GM18861 (cell line): ENCODE data around the gene PDE6B.
"Not testable (repeated sequence)": the region's sequence is repeated elsewhere in the genome, so short reads cannot be mapped to it uniquely, and the experiment has no call there.

Experiments used
- ATAC-seq: cut with Tn5 transposase; IDR thresholded peaks from one replicate; pipeline ENCODE4 v1.9.1; 2021; ENCODE audit not compliant: unreplicated experiment

The PDE6B gene

DNA sequence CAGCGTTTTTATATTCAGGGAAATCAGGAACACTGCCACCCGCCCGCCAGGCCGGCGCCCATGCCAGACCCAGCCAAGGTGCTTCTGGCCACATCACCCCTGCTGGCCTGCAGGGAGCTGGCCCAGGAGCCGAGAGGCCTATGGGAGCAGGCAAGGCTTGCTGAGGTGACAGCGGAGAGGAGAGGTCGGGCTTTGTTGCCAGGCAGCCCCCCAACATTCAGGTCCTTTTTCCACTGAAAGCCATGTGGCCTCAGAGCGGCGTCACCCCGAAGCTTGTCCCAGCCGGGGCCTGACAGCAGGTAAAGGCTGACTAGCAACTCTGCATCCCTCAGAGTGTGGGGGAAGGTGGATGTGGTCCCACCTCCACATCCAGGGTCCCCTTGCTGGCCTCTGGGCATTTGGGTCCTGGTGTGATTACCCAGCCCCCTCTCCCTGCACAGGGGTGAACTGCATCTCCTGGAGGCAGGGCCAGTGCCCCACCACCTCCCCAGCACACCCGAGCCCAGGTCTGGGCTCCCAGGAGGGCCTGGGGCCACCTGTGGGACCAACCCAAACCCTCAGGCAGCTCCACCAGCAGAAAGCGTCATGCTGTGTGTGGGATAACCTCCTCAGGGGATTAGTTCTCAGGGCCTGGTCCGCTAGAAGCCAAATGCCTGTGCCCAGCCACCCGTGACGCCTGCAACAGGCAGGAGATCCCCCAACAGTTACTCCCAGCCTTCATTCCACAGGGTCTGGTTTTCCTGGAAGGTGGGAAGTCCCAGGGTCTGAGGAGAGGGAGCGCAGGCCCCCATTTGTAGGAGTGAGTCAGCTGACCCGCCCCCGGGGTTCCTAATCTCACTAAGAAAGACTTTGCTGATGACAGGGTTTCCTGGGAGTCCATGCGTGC is at the start of gene PDE6B:
TSS of gene PDE6B (plus strand) at position 869 of the 886 bp plus-strand sequence. CDS start 54 bp downstream, outside the sequence.
- ATAC-seq = no peak

DNA sequence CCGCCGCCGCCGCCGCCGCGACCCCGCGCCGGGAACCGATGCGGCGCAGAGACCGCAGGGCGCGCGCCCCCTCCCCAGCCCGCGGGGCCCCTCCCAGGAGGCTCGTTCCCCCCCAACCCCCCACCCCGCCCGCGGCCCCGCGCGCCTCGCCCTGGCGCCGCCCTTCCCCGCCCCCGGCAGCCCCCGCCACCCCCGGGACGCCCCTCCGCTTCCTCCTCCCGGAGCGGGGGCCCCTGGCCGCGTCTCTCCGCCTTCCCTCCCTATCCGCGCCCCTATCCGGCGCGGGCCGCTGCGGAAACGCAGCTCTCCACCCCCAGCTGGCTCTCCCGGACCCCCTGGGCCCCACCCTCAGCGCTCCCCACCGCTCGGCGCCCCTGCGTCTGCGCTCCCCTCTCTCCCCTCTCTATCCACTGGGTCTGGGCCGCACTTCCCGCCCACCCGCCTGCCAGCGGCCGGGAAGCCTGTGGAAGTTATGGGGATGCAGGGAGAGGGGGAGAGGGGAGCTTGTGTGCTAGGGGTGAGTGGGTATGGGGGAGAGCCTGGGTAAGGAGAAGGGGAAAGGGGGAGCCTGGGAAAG is 49.0 kb upstream of the PDE6B start, which contains the start of gene TMEM271:
TSS of gene TMEM271 (minus strand) at position 51 of the 577 bp plus-strand sequence. CDS start 233 bp downstream, outside the sequence.
- no peak for ATAC-seq

DNA sequence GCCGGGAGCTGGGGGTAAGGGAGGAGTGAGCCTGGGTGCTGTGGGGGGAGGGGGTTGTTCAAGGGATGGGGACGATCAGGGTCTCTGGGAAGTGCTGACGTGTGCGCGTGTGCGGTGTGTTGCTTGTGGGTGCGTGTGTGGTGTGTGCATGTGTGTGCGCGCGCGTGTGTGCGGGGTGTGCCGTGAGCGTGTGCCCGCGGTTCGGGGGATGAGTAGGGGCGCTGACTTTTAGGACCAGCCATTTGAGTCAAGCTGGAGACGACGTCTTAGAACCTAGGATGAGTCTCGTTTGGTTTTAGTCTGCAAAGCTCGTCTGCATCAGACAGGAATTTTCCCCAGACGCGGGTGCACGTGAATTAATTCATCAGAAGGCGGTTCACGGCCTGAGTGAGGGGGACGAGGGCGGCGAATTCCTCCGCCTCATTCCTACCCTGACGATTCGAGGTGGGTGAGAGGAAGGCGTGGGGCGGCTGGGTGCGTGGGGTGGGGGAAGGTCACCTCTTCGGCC is 48.3 kb upstream of the PDE6B start:
- no peak for ATAC-seq

DNA sequence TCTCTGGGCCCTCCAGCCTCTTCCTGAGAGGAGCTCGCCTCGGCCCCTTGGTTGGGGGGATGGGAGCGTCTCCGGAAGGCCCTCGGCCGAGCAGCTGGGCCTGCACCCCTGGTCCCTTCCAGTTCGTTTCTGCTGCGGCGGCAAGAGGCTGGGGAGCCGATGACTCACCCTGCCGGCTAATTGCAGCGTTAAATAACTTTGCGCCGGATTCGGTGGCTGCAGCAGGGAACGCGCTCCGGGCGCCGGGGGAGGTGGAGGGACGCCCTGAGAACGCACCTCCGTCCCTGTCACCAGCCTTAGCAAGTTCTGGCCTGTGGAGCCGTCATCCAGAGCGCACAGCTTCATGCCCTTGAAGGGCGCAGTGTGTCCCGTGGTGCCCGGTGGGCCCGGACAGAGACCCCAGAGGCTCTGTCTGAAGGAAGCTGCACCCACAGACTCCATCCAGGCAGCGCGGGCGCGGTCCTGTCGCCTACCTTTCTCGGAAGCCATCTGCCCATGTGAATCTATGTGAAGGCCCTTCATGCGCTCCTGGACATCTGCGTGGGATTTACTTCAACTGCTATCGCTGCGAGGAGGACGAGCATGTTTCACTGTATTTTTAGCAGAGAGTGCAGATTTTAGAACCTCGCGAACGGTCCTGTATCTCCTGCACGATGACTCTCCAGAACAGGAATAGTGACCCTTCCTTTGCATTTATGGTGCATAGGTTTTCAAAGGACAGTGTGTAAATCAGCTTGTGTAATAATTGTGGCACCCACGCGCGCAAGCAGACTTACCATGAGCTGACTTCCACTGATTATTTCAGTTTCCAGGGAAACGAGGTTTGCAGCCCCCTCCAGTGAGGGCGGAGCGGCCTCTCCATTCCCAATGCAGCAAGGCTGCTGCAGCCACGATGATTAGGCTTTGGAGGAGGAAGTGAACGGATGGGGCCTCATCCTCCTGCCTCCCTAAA is 47.6 kb upstream of the PDE6B start:
- ATAC-seq = no peak

DNA sequence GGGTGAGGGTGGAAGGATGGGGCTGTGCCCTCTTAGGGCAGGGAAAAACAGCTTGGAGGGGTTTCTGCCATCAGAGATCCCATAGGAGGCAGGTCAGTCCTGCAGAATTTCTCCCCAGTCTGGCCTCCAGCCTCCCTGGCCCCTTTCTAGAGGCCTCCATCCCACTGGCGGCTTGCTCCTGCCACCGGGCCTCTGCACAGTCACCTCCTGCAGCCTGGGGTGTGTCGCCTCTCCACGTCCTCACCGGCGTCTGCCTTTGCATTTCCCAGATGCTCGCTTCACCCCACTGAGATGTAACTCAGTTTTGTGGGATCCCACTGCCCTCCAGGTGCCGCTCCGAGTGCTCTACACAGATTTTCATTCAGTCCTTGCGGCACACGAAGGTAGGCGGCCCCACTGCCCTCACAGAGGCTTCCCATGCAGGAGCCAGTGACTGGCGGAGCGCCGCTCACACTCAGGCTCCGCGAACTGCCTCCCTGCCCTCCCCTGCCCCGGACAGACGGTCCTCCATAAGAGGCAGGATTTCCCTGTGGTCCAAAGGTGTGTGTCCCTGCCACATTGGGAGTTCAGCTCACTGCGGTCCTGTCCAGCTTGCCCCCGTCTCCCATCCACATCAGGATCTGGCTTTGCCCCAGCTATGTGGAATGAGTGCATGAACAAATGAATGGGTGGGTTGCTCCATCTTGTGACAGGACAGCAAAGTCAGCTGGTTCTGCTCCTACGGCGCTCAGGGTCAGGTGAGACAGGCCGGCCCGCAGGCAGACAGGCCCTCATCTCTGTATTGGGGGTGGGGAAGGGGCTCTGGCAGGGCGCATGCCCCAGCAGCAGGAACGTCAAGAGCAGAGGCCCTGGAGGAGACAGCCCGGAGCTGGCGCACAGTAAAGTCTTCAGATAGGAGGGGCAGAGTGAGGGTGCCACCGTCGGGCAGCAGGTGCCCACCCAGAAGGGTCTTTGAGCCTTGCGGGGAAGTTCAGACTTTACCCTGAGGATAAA is 46.6 kb upstream of the PDE6B start:
- no peak for ATAC-seq

DNA sequence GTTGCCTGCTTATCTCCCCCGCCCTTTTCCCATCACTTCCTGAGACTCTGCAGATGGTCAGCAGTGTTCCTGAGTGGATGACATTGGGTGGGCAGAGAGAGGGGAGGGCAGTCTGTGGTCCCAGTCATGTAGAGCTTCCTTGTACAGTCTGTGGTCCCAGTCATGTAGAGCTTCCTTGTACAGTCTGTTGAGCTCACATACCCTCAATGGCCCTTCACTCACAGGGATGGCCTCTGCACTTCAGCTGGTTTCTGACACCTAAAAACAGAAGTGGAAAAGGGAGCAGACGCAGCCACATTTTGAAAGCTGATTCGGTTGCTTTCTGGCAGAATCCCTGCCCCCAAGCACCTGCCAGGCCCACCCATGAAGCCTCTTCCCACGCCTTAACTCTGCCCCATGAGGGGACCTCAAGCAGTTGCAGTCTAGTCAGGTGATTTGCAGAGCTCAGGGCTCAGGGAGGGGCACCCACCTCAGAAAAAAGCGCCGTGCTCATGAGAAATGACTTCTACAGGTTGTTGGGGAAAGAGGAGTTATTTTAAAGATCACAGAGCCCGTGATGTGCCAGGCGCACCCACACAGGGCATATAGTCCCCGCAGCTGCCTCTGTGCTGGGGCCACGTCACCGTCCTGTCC is 45.7 kb upstream of the PDE6B start:
- no peak for ATAC-seq

DNA sequence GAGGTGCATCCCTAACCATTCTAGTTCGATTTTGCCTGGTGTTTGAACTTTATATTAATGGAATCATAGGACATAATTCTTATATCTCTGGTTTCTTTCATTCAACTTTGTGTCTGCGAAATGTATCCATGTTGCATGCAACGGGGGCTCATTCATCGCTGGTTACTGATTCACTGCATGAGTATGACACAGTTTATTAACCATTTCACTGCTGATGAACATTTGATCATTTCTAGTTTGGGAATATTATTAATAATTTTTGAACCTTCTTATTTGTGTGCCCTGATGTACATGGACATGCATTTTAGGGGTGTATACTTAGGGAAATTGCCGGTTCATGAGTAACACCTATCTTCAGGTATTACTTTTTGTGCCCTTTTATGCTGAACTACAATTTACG is 44.2 kb upstream of the PDE6B start:
- no peak for ATAC-seq

DNA sequence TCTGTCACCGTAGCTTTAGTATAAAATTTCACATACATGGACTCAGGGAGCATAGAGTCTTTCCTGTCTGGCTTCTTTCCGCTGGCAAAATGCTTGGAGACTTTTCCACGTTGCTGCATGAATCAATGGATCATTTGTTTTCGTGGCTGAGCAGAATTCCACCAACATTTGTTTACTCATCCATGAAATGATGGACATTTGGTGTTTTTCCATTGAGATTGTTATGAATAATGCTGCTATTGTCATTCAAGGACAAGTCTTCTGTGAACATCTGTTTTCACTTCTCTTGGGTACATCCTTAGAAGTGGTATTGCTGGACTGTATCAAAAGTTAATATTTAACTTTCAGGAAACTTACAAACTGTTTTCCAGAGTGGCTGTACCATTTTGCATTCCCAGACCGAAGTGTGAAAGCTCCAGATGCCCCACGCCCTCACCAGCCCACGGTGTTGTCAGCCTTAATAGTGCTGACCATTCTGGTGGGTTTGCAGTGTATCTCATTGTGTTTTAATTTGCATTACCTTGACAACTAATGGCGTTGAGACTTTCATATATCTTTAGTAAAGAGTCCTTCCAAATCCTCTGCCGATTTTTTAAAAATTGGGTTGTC is 43.5 kb upstream of the PDE6B start:
- ATAC-seq = no peak

DNA sequence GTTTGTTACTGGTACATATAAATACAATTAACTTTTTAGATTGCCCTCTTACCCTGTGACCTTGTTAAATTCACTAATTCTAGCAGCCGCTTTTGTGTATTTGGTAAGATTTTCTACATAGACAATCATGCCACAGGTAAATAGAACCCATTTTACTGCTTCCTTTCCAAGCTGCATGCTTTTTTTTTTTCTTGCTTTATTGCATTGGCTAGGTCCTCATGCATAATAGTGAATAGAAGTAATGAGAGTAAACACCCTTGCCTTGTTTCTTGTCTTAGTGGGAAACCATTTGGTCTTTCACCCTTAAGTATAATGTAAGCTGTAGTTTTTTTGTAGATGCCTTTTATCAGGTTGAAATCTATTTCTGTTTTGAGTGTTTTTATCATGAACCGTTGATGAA is 41.6 kb upstream of the PDE6B start:
- ATAC-seq = no peak

DNA sequence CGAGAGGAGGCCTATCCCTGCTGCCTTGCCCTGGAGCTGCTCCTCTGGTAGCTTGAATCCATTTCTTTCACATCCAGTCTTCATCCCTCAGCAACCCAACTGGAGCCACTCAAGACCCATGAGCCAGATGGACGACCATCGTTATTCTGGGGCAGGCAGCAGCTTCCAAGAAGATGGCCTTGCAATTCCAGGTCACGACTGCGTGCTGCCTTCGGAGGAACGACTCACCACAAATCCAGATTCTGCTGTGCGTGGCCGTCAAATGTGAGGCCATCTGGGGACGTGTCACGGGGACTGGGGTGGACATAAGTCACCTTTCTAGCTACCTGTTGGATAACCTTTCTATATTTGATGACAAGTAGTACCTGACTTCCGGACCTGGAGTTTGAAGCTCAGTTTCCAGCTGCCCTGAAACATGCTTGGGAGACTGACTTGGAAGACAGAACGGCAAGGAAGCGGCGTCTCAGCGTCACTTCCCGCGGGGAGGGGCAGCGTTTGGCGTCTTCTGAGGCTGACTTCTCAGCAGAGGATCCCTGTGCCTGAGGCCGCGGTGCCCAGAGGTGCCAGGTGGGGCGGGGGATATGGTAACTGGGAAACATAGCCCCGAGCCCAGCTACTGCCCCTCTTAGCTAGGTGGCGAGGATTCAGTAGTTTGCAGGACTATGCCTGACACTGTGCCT is 37.6 kb upstream of the PDE6B start:
- no peak for ATAC-seq

DNA sequence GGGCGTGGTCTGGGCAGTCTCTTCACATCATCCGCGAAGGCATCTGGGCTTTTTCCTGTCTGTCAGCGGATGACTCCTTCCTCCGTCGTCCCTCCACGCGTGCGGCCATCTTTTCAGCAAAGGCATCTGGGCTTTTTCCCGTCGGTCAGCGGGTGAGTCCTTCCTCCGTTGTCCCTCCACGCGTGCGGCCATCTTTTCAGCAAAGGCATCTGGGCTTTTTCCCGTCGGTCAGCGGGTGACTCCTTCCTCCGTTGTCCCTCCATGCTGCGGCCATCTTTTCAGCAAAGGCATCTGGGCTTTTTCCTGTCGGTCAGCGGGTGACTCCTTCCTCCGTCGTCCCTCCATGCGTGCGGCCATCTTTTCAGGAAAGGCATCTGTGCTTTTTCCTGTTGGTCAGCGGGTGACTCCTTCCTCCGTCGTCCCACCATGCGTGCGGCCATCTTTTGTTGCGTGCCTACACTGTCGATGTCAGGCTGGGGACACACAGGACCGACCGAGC is 37.0 kb upstream of the PDE6B start:
- no peak for ATAC-seq

DNA sequence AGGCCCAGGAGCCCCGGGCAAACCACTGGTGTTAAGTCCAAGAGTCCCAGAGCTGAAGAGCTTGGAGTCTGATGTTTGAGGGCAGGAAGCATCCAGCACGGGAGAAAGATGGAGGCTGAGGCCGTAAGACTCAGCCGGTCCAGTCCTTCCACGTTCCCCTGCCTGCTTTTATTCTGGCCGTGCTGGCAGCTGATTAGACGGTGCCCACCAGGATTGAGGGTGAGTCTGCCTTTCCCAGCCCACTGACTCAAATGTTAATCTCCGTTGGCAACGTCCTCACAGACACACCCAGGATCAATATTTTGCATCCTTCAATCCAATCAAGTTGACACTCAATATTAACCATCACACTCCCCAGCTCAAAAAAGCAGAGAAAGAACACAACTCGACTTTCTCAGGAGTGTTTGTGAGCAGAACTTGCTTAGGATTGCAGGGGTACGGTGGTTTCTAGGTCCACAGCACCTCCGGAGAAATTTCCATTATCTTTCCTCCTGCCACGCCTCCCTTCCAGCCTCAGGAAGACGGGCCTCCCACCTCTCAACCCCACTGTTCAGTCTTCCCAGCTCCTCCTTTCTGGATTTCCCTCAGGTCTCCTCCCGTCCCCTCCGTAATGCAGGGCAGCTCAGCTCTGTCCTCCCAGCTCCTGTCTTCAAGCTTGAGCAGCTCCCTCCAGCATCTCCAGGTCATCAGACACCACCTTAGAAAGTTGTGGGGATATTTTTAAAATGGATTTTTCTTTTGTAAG is 36.0 kb upstream of the PDE6B start:
- ATAC-seq = no peak

DNA sequence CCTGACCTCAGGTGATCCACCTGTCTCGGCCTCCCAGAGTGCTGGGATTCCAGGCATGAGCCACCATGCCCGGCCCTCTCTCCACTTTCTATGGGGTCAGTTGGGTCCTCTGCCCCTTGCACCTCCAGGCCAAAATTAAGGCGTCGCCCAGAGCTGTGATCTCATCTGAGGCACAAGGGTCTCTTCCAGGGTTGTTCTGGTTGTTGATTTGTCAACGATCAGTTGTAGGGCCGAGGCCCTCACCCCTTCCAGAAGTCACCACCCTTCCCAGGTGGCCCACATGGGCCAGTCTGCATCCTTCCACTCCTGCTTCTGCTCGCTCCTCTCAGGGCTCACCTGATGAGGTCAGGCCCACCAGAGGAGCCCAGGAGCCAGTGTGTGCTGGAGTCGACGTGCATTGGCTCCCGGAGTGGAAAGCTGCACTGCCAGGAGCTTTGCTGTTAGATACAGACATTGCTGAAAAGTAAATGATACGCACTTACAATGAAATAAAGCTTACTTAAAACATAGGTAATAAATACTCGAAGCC is 35.0 kb upstream of the PDE6B start:
- ATAC-seq = no peak

DNA sequence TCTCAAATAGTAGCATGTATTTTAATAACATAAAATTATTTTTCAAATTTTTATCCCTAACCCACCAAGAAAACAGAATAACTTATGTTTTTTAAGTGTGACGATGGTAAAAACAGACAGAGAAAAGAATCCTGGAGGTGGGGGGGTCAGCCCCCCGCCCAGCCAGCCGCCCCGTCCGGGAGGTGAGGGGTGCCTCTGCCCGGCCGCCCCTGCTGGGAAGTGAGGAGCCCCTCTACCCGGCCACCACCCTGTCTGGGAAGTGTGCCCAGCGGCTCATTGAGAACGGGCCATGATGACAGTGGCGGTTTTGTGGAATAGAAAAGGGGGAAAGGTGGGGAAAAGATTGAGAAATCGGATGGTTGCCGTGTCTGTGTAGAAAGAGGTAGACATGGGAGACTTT is 33.2 kb upstream of the PDE6B start:
- ATAC-seq = not testable (repeated sequence)

DNA sequence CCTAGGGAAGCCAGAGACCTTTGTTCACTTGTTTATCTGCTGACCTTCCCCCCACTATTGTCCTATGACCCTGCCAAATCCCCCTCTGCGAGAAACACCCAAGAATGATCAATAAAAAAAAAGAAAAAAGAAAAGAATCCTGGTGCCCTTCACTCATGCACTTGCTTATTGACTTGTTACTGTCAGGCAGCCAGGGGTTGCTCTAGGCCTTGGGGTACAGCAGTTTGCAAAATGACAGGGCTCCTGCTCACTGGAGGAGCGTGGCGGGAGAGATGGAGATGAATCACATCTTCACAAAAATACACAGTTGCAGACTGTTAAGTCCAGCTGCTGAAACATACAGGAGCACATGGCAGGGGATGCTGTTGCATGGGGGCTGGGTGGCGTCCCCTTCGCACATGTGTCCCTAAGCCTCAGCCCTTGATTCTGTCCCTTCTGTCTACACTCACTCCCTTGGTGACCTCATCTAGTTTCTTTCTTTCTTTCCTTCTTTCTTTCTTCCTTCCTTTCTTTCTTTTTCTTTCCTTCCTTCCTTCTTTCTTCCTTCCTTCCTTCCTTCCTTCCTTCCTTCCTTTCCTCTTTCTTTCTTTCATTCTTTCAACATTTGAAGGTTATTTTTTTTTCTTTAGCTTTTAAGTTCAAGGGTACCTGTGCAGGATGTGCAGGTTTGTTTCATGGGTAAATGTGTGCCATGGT is 32.4 kb upstream of the PDE6B start:
- ATAC-seq = no peak

DNA sequence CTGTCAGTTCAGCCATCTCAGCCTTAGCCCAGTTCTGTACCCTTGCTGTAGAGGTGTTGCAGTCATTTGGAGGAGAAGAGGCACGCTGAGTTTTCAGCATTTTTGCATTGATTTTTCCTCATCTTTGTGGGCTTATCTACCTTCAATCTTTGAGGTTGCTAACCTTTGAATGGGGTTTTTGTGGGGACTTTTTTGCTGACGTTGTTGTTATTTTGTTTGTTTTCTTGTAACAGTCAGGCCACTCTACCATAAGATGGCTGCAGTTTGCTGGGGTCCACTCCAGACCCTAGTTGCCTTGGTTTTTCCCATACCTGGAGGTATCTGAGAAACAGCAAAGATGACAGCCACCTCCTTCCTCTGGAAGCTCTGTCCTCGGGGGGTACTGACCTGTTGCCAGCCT is 26.4 kb upstream of the PDE6B start:
- no peak for ATAC-seq

DNA sequence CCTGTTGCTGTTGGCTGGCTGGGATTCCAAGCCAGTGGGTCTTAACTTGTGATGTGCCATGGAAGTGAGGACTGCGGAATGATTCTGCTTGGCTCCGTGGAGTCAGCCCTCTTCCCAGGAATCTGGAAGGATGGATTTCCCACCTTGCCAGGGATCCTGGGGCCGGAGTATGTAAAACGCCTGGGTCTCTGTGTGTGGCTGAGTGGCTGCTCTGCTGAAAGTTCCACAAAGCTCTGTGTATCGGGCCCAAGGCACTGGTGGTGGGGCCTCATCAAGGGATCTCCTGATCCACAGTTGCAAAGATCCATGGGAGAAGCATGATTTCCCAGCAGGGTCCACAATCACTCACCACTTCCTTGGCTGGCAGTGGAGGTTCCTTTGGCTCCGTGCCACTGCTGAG is 25.2 kb upstream of the PDE6B start:
- no peak for ATAC-seq
